Thoracic aorta (tissue), 2 donors: ENCODE measurements around the gene SAMD13. TPM values are rescaled to one million over a fixed set of nuclear protein-coding genes. Genes with fewer than 3 reads are reported as not detected.
A peak's percentile ranks its signal among the peaks of the same experiment; 100 is the strongest.
"Not testable (repeated sequence)": the region's sequence is repeated elsewhere in the genome, so short reads cannot be mapped to it uniquely, and the experiment has no call there.

Source experiments
- ATAC-seq: fragments of 150-250 bp; one replicate; pipeline ENCODE4 v1.8.0; 2017; ENCODE audit warnings: low read depth; ENCODE audit not compliant: insufficient number of reproducible peaks, low FRiP score
- DNase-seq: peaks from one replicate; pipeline ENCODE4 v3.0.0-alpha.2; 2020; ENCODE audit warnings: low spot score
- H3K27ac ChIP-seq, 2 donors: fragments of 200-600 bp; sonication (generic); 1 replicate in 1 of 2; 2 replicates in 1 of 2; pipeline ENCODE4 v1.5.1; 2016; ENCODE audit warnings: mild to moderate bottlenecking in 2 of 2, moderate library complexity in 2 of 2
- H3K27me3 ChIP-seq: fragments of 200-600 bp; sonication (generic); replicated peaks from 2 replicates; pipeline ENCODE4 v1.6.0; 2016; ENCODE audit warnings: mild to moderate bottlenecking; ENCODE audit not compliant: insufficient read depth
- H3K36me3 ChIP-seq: fragments of 200-600 bp; sonication (generic); one replicate; pipeline ENCODE4 v1.5.1; 2016
- H3K4me1 ChIP-seq, 2 donors: fragments of 200-600 bp; sonication (generic); 1 replicate in 1 of 2; 2 replicates in 1 of 2; pipeline versions ENCODE4 v1.5.1 to v1.6.0; 2016; ENCODE audit warnings: low read depth in 2 of 2, mild to moderate bottlenecking in 1 of 2; ENCODE audit not compliant: control insufficient read depth in 1 of 2
- H3K4me3 ChIP-seq: fragments of 200-600 bp; sonication (generic); 2 replicates; pipeline ENCODE4 v1.5.1; 2016; ENCODE audit warnings: mild to moderate bottlenecking
- H3K9me3 ChIP-seq: fragments of 200-600 bp; sonication (generic); 2 replicates; pipeline ENCODE4 v1.5.1; 2016
- total RNA-seq, 2 donors: library from RNA; depleted of rRNA; stranded (reverse); fragments of >200 nt; gene quantifications; one replicate each; pipeline versions ENCODE4 v1.1.0 to v1.2.3, GENCODE V29; 2016
- TF ChIP-seq, protein P1 (sequence below): fragments of 200-600 bp; sonication (generic); IDR thresholded peaks from one replicate; pipeline ENCODE4 v1.5.1; 2019; ENCODE audit warnings: antibody characterized with exemption

Gene SAMD13
- total RNA-seq, 2 donors from 2014 or later = 0.95 to 1.8 TPM

DNA sequence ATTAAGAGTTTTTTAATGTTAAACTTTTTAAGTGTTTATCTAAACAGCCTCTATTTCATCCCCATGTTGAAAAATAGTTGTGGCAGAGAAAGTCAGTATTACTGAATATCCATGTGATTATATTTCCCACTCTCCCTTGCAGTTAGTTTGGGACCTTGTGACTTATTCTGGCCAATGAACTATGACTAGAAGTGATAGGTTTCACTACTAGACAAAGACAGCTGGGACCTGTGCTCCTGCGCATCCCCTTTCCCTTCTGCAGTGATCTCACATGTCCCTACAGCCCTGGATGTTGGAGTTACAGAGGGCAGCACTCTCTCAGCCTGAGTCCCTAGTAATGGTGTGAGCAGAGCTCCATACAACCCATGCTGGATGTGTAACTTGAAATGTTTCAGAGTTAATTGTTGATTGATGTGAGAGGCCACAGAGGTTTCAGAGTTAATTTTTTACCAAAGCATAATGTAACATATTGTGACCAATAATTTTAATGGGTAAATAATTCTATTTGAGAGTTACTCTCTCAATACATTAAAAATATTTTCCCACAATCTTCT is 18.7 kb upstream of the SAMD13 start:
- ATAC-seq (no peak), DNase-seq (no peak)
- H3K27me3 ChIP-seq = no peaks in the 10 kb centered on the region
- H3K4me1 ChIP-seq = no peaks in the 10 kb centered on the region
- no peaks in the 10 kb centered on the region for H3K9me3 ChIP-seq
- no peak overlapping the region for H3K4me3 ChIP-seq
- H3K27ac ChIP-seq = no peak overlapping the region
- H3K36me3 ChIP-seq = no peaks in the 10 kb centered on the region
- TF ChIP-seq, protein P1, sequence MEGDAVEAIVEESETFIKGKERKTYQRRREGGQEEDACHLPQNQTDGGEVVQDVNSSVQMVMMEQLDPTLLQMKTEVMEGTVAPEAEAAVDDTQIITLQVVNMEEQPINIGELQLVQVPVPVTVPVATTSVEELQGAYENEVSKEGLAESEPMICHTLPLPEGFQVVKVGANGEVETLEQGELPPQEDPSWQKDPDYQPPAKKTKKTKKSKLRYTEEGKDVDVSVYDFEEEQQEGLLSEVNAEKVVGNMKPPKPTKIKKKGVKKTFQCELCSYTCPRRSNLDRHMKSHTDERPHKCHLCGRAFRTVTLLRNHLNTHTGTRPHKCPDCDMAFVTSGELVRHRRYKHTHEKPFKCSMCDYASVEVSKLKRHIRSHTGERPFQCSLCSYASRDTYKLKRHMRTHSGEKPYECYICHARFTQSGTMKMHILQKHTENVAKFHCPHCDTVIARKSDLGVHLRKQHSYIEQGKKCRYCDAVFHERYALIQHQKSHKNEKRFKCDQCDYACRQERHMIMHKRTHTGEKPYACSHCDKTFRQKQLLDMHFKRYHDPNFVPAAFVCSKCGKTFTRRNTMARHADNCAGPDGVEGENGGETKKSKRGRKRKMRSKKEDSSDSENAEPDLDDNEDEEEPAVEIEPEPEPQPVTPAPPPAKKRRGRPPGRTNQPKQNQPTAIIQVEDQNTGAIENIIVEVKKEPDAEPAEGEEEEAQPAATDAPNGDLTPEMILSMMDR = no peak

DNA sequence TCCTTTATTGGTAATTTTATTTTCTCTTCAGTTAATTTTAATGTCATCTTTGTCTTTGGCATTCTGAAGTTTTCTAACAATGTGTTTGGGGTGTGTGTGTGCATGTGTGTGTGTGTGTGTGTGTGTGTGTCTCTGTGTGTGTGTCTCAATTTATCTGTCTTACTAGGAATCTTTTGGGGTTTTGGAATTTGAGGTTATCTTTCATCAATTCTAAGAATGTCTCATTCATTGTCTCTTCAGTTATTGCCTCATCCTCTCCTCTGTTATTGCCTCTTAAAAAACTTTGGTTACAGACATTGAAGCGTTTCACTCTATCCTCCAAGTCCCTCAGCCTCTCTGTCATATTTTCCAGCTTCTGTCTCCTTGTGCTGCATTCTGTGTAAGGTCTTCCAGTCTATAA is 18.1 kb upstream of the SAMD13 start:
- DNase-seq (no peak), ATAC-seq (no peak)
- no peaks in the 10 kb centered on the region for H3K36me3 ChIP-seq
- H3K9me3 ChIP-seq = no peaks in the 10 kb centered on the region
- no peaks in the 10 kb centered on the region for H3K27me3 ChIP-seq
- no peaks in the 10 kb centered on the region for H3K4me1 ChIP-seq
- H3K4me3 ChIP-seq = no peak overlapping the region
- TF ChIP-seq, protein P1 = no peak
- no peak overlapping the region for H3K27ac ChIP-seq

DNA sequence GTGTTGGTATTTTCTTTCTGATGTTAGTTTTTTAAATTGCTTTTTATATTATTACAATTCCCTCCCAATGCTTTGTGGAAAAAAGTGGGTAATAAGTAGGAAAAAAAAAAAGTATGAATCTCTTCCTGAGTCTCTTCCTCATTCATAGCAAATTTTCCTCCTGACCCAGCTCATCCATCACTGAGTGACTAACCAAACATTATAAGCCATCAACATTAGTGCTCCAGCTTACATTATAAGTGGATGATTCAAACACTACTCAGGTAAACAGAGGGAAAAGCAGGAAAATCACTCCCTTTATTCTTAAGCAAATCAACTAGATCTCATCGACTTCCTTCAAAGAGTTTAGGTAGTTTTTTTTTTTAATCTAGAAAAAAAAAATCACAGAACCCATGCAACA is 15.4 kb upstream of the SAMD13 start:
- Histone ChIP-seq H3K9me3 (no peaks in the 10 kb centered on the region), H3K4me3 (no peak overlapping the region), H3K27ac (no peak overlapping the region), H3K4me1 (peaks cover 0 to 14% of the 10 kb centered on the region in 2 donors), H3K27me3 (no peaks in the 10 kb centered on the region), H3K36me3 (no peaks in the 10 kb centered on the region)
- DNase-seq (no peak), ATAC-seq (no peak)
- TF ChIP-seq, protein P1 = no peak

DNA sequence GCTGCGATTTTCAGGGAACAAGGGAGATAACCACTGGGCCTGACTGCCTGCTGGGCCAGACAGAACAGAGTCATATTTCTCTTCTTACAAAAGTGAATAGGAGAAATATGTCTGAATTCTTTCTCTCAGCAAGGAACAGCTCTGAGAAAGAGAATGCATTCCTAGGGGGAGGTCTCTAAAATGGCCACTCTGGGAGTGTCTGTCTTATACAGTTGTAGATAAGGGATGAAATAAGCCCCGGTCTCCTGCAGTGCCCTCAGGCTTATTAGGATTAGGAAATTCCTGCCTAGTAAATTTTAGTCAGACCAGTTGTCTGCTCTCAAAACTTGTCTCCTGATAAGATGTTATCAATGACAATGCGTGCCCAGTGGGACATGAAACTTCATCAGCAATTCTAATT is 14.1 kb upstream of the SAMD13 start:
- not testable (repeated sequence) for H3K27ac ChIP-seq, DNase-seq, ATAC-seq, H3K36me3 ChIP-seq, H3K4me3 ChIP-seq, H3K27me3 ChIP-seq, H3K9me3 ChIP-seq
- H3K4me1 ChIP-seq = peaks cover 0 to 14% of the 10 kb centered on the region in 2 donors

DNA sequence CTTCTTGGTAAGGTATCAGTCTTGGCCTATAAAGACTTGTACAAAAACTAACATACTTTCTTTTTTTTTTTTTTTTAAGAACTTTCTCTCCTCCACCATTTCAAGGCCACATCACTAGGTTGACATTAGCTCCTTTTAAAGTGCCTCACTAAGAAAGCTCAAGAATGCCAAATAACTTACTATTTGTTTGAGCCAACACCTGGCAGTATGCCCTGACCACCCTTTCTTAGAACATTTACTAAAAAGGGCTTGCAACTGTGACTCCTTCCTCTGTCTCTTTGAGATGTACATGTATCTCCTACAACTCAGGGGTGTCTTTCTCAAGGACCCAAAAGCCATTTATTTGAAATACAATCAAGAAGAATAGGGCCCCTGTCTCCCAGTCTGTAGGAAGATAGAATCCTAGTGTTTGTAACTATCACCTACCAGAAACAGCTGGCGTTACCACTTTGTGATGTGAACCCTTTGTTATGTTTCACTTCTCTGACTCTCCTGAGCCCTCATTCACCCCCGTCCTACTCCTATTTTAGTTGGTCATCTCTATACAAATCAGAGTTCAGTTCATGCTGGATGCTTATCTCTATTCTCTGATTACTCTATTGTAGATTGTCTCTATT is 12.2 kb upstream of the SAMD13 start:
- ATAC-seq (peak; percentile 65), DNase-seq (no peak)
- H3K4me3 ChIP-seq = peak overlapping the region; percentile 12
- H3K27me3 ChIP-seq = no peaks in the 10 kb centered on the region
- TF ChIP-seq, protein P1 = no peak
- H3K4me1 ChIP-seq = peaks cover 0 to 14% of the 10 kb centered on the region in 2 donors
- no peaks in the 10 kb centered on the region for H3K9me3 ChIP-seq
- H3K27ac ChIP-seq = peak overlapping the region; percentile 38 to 62
- H3K36me3 ChIP-seq = no peaks in the 10 kb centered on the region
